SK-N-SH (cell line): ENCODE results near the gene AGAP1. TPM values are rescaled to one million over a fixed set of nuclear protein-coding genes. Genes with fewer than 3 reads are reported as not detected.

ENCODE experiments used
- CTCF ChIA-PET: fragments of 300-600, 350-600 bp; formaldehyde crosslinking; extraction: SDS; loops from one replicate; lab custom pipeline; 2021; lab: Yijun Ruan, JAX
- POLR2A ChIA-PET: fragments of 350-600 bp; sonication (Branson Sonifier 250); formaldehyde crosslinking; extraction: SDS; loops from one replicate; lab custom pipeline; 2020; ENCODE audit warnings: antibody characterized with exemption, inconsistent platforms; lab: Yijun Ruan, JAX
- DNase-seq: peaks from one replicate; pipeline ENCODE4 v3.0.0; 2012
- H2AFZ ChIP-seq: fragments of 200-600 bp; sonication (generic); 2 replicates; pipeline ENCODE4 v1.8.1; 2016; ENCODE audit warnings: antibody characterized with exemption, mild to moderate bottlenecking, low read depth
- H3F3A ChIP-seq: fragments of 200-600 bp; sonication (generic); replicated peaks from 2 replicates; pipeline ENCODE3; 2016; ENCODE audit warnings: antibody characterized with exemption, mild to moderate bottlenecking; ENCODE audit not compliant: insufficient read depth
- H3K27ac ChIP-seq, 2 experiments: fragments of 200-500 bp in 1 of 2; fragments of 200-600 bp in 1 of 2; sonication (Bioruptor generic) in 1 of 2; sonication (generic), shearing (Covaris generic) in 1 of 2; 2 replicates each; pipeline versions ENCODE4 v1.5.1 to v1.6.1; 2014 to 2016; ENCODE audit warnings: low read depth in 2 of 2, inconsistent platforms in 1 of 2, low read length in 1 of 2, mild to moderate bottlenecking in 1 of 2, mixed read lengths in 1 of 2
- H3K27me3 ChIP-seq: fragments of 200-600 bp; sonication (generic), shearing (Covaris generic); 2 replicates; pipeline ENCODE4 v1.6.1; 2016; ENCODE audit warnings: mixed run types; ENCODE audit not compliant: insufficient read depth
- H3K36me3 ChIP-seq, 2 experiments: fragments of 200-500 bp in 1 of 2; fragments of 200-600 bp in 1 of 2; sonication (Bioruptor generic) in 1 of 2; sonication (generic) in 1 of 2; replicated peaks in 1 of 2; 2 replicates each; pipeline versions ENCODE3 to v1.5.1; 2014 to 2016; ENCODE audit warnings: low read length in 1 of 2, mild to moderate bottlenecking in 1 of 2; ENCODE audit not compliant: insufficient read depth in 2 of 2, control insufficient read depth in 1 of 2
- H3K4me1 ChIP-seq, 2 experiments: fragments of 200-500 bp in 1 of 2; fragments of 200-600 bp in 1 of 2; sonication (Bioruptor generic) in 1 of 2; sonication (generic), shearing (Covaris generic) in 1 of 2; 2 replicates each; pipeline versions ENCODE4 v1.5.1 to v1.6.1; 2014 to 2016; ENCODE audit warnings: low read depth in 1 of 2, low read length in 1 of 2, mixed run types in 1 of 2; ENCODE audit not compliant: insufficient read depth in 2 of 2, control insufficient read depth in 1 of 2
- H3K4me2 ChIP-seq: fragments of 200-600 bp; sonication (generic), shearing (Covaris generic); 2 replicates; pipeline ENCODE4 v1.6.1; 2017; ENCODE audit warnings: mixed run types
- H3K4me3 ChIP-seq, 2 experiments: fragments of 200-500 bp in 1 of 2; fragments of 200-600 bp in 1 of 2; sonication (Bioruptor generic) in 1 of 2; sonication (generic), shearing (Covaris generic) in 1 of 2; 2 replicates each; pipeline versions ENCODE4 v1.5.1 to v1.8.1; 2014 to 2016; ENCODE audit warnings: low read depth in 2 of 2, inconsistent platforms in 1 of 2, low read length in 1 of 2, mild to moderate bottlenecking in 1 of 2, mixed read lengths in 1 of 2, moderate library complexity in 1 of 2
- H3K79me2 ChIP-seq: fragments of 200-600 bp; sonication (generic); 2 replicates; pipeline ENCODE4 v1.8.1; 2017; ENCODE audit warnings: mild to moderate bottlenecking; ENCODE audit not compliant: insufficient read depth
- H3K9ac ChIP-seq: fragments of 200-600 bp; sonication (generic); 2 replicates; pipeline ENCODE4 v1.6.1; 2017; ENCODE audit warnings: mixed run types
- H3K9me2 ChIP-seq: fragments of 200-600 bp; sonication (generic); 2 replicates; pipeline ENCODE4 v1.6.1; 2017; ENCODE audit warnings: mixed run types
- H3K9me3 ChIP-seq: fragments of 200-600 bp; sonication (generic); 2 replicates; pipeline ENCODE4 v1.6.1; 2017; ENCODE audit warnings: mixed run types, mild to moderate bottlenecking, moderate library complexity
- H4K20me1 ChIP-seq: fragments of 200-600 bp; sonication (generic); 2 replicates; pipeline ENCODE4 v1.6.1; 2017; ENCODE audit warnings: mild to moderate bottlenecking, mixed run types; ENCODE audit not compliant: insufficient read depth
- EZH2phosphoT487 ChIP-seq: fragments of 200-600 bp; sonication (generic); IDR thresholded peaks from 2 replicates; pipeline ENCODE4 v1.6.1; 2017; ENCODE audit warnings: low read depth, mixed run types, mild to moderate bottlenecking, antibody characterized with exemption, moderate library complexity, borderline replicate concordance
- GABPA ChIP-seq: IDR thresholded peaks from 2 replicates; pipeline ENCODE4 v1.4.0; 2012; ENCODE audit warnings: low read depth, mild to moderate bottlenecking
- GATA2 ChIP-seq: sonication (generic); formaldehyde crosslinking; IDR thresholded peaks from 2 replicates; pipeline ENCODE4 v1.5.0; 2020; ENCODE audit warnings: mild to moderate bottlenecking, missing genetic modification reagents
- MXI1 ChIP-seq: IDR thresholded peaks from 2 replicates; pipeline ENCODE4 v1.6.1; 2012; ENCODE audit warnings: mild to moderate bottlenecking, low read depth, low read length, improper control_type of control experiment
- NFIC ChIP-seq: IDR thresholded peaks from 2 replicates; pipeline ENCODE4 v1.4.0; 2012; ENCODE audit warnings: borderline replicate concordance
- POLR2AphosphoS5 ChIP-seq: IDR thresholded peaks from 2 replicates; pipeline ENCODE4 v1.6.1; 2012; ENCODE audit warnings: low read depth, low read length
- YY1 ChIP-seq: IDR thresholded peaks from 2 replicates; pipeline ENCODE4 v1.4.0; 2012; ENCODE audit warnings: low read depth, mild to moderate bottlenecking
- WGBS: methylation state at CpG from one replicate; pipeline ENCODE4 v1.1.6; 2017; ENCODE audit warnings: low lambda C conversion rate; 5-methylcytosine and 5-hydroxymethylcytosine counted together
- polyA plus RNA-seq, 3 experiments: library from polyadenylated mRNA; depleted of rRNA; stranded (reverse); fragments of >200 nt; gene quantifications; 2 replicates each; pipeline ENCODE4 v1.2.3, GENCODE V29; 2012
- TF ChIP-seq, protein P1 (sequence below): fragments of 150-350 bp; IDR thresholded peaks from 2 replicates; pipeline ENCODE4 v1.6.1; 2016; ENCODE audit warnings: mild to moderate bottlenecking, low read depth, low read length
- TF ChIP-seq, protein P2 (sequence below): IDR thresholded peaks from 2 replicates; pipeline ENCODE4; 2012
- TF ChIP-seq, protein P3 (sequence below): IDR thresholded peaks from 2 replicates; pipeline ENCODE4 v1.4.0; 2012; ENCODE audit warnings: low read depth, borderline replicate concordance

Gene AGAP1
- polyA plus RNA-seq, 1 of the 3 experiments (the other 2 are of a cell fraction) = 8.8 TPM

DNA sequence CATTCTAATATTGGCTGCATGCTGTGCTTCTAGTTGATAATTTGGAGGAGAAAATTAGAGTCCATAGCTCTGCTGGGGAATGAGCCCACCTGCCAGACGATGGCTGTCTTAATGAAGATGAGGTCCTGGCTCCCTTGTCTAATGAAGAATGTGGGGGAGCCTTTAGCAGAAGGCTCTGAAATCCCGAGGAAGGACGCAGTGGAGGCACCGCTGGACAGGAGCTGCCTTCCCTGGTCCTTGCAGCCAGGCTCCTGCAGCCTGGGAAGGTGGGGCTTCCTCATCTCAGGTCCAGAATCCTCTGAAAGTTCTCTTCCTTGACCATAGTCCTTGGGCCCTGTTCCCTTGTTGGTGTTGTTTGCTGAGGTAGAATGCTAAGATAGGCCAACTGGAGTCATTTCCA, 208.3 kb downstream of the AGAP1 start (continued):
- TF ChIP-seq NFIC = no peak
- no peak for TF ChIP-seq GATA2
- TF ChIP-seq, protein P1, sequence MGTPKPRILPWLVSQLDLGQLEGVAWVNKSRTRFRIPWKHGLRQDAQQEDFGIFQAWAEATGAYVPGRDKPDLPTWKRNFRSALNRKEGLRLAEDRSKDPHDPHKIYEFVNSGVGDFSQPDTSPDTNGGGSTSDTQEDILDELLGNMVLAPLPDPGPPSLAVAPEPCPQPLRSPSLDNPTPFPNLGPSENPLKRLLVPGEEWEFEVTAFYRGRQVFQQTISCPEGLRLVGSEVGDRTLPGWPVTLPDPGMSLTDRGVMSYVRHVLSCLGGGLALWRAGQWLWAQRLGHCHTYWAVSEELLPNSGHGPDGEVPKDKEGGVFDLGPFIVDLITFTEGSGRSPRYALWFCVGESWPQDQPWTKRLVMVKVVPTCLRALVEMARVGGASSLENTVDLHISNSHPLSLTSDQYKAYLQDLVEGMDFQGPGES = no peak
- no peak for TF ChIP-seq YY1
- TF ChIP-seq, protein P2, sequence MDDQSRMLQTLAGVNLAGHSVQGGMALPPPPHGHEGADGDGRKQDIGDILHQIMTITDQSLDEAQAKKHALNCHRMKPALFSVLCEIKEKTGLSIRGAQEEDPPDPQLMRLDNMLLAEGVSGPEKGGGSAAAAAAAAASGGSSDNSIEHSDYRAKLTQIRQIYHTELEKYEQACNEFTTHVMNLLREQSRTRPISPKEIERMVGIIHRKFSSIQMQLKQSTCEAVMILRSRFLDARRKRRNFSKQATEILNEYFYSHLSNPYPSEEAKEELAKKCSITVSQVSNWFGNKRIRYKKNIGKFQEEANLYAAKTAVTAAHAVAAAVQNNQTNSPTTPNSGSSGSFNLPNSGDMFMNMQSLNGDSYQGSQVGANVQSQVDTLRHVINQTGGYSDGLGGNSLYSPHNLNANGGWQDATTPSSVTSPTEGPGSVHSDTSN = no peak

DNA sequence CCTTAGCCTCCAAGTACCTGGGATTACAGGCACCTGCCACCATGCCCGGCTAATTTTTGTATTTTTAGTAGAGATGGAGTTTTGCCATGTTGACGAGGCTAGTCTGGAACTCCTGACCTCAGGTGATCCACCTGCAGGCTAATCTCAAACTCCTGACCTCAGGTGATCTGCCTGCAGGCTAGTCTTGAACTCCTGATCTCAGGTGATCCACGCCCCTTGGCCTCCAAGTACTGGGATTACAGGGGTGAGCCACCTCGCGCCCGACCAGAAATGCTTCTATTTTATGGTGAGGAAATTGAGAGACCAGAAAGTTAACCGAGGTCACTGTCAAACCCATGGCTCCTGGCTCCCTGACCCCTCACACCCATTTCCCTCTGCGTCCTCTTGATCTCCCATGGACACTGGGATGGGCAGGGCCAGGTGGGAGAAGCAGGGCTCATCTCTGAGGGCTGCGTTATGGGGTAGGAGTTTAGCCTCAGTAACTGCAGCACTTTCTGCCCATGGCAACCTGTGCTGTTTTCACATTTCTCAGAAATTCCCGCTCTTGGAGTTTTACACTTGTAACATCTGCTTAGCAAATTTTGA, 210.0 kb downstream of the AGAP1 start:
- POLR2A ChIA-PET = no interaction called here
- Histone ChIP-seq H3K79me2 (peaks cover 31% of the 10 kb centered on the region), H3K9me2 (no peaks in the 10 kb centered on the region)

DNA sequence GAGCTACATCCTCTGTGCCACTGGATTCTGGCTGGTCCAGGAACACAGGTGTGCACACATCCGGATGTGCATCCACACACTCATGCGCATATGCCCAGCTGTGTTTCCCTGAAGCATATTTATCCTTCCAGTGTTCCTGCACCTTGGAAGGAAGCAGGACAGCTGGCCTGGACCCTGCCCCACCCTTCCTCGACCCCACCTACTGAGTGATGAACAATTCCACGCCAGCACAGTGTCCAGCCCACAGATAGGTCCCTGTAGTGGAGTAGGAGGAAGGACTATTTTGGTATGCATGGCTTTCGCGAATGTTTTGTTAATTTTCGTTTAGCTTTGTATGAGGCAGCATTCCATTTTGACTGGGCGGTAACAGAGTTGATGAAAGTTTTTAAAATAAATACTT, 211.5 kb downstream of the AGAP1 start:
- CTCF ChIA-PET = interaction anchor here (0.7 to 1.1 kb wide), 3 partner anchors 10 to 66 kb away, joined by 3 to 4 read pairs (median 4); no protein-coding TSS in a partner anchor
- no peaks in the 10 kb centered on the region for H3K9me2 ChIP-seq
- no peak overlapping the region for H3K4me3 ChIP-seq
- no peak overlapping the region for H3K27ac ChIP-seq
- H3K36me3 ChIP-seq = no peaks in the 10 kb centered on the region
- no peak overlapping the region for H2AFZ ChIP-seq
- 89% methylated on average over 8 of the region's 8 CpGs for WGBS
- no peak overlapping the region for H3K9ac ChIP-seq
- H3F3A ChIP-seq = no peaks in the 10 kb centered on the region
- no peaks in the 10 kb centered on the region for H3K27me3 ChIP-seq
- peaks cover 5% of the 10 kb centered on the region for H4K20me1 ChIP-seq
- no peak for DNase-seq
- no peak for TF ChIP-seq MXI1
- peaks cover 0 to 12% of the 10 kb centered on the region in 2 experiments; a peak in 1 of 4 replicates for H3K4me1 ChIP-seq
- peaks cover 28% of the 10 kb centered on the region for H3K79me2 ChIP-seq
- POLR2A ChIA-PET = no interaction called here
- no peak overlapping the region for H3K4me2 ChIP-seq
- no peaks in the 10 kb centered on the region for H3K9me3 ChIP-seq

More for the DNA sequence above, 210.0 kb downstream of the AGAP1 start:
- no peak overlapping the region for H3K27ac ChIP-seq
- H3K27me3 ChIP-seq = no peaks in the 10 kb centered on the region
- H3K9ac ChIP-seq = no peak overlapping the region
- H3K4me3 ChIP-seq = no peak overlapping the region
- no peak for DNase-seq
- H4K20me1 ChIP-seq = peaks cover 5% of the 10 kb centered on the region
- CTCF ChIA-PET = no interaction called here
- H3K4me1 ChIP-seq = peaks cover 0 to 12% of the 10 kb centered on the region in 2 experiments; a peak in 1 of 4 replicates
- H3K36me3 ChIP-seq = no peaks in the 10 kb centered on the region
- WGBS = 97% methylated on average over 9 of the region's 10 CpGs
- H3K4me2 ChIP-seq = no peak overlapping the region
- no peak overlapping the region for H2AFZ ChIP-seq
- no peaks in the 10 kb centered on the region for H3K9me3 ChIP-seq
- TF ChIP-seq GABPA (no peak), EZH2phosphoT487 (no peak), POLR2AphosphoS5 (no peak)
- TF ChIP-seq, protein P3, sequence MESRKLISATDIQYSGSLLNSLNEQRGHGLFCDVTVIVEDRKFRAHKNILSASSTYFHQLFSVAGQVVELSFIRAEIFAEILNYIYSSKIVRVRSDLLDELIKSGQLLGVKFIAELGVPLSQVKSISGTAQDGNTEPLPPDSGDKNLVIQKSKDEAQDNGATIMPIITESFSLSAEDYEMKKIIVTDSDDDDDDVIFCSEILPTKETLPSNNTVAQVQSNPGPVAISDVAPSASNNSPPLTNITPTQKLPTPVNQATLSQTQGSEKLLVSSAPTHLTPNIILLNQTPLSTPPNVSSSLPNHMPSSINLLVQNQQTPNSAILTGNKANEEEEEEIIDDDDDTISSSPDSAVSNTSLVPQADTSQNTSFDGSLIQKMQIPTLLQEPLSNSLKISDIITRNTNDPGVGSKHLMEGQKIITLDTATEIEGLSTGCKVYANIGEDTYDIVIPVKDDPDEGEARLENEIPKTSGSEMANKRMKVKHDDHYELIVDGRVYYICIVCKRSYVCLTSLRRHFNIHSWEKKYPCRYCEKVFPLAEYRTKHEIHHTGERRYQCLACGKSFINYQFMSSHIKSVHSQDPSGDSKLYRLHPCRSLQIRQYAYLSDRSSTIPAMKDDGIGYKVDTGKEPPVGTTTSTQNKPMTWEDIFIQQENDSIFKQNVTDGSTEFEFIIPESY = no peak
- no peaks in the 10 kb centered on the region for H3F3A ChIP-seq
